GM23338 (cell line): ENCODE results near the gene RPL36A.

Experiments used
- CREB1 ChIP-seq: fragments of 250-450 bp; sonication (Bioruptor Pico); IDR thresholded peaks from 2 replicates; pipeline ENCODE4 v1.5.0; 2020; ENCODE audit warnings: low read depth, mild to moderate bottlenecking, moderate library complexity
- CTCF ChIP-seq, 2 experiments: fragments of 200-600 bp in 1 of 2; sonication (generic) in 1 of 2; conservative IDR thresholded peaks; 2 replicates each; pipeline versions ENCODE4 v1.5.1 to v1.6.1; 2016 to 2017; ENCODE audit warnings: antibody characterized with exemption in 2 of 2, low read depth in 2 of 2, mild to moderate bottlenecking in 2 of 2, moderate library complexity in 1 of 2
- ETS1 ChIP-seq: IDR thresholded peaks from 2 replicates; pipeline ENCODE4 v1.6.1; 2016; ENCODE audit warnings: antibody characterized with exemption
- EZH2 ChIP-seq: fragments of 200-600 bp; sonication (generic); IDR thresholded peaks from one replicate; pipeline ENCODE4 v1.8.0; 2017; ENCODE audit warnings: antibody characterized with exemption, mild to moderate bottlenecking, low read depth; ENCODE audit not compliant: unreplicated experiment
- EZH2phosphoT487 ChIP-seq: fragments of 200-600 bp; sonication (generic); IDR thresholded peaks from one replicate; pipeline ENCODE4 v1.8.1; 2018; ENCODE audit warnings: antibody characterized with exemption; ENCODE audit not compliant: unreplicated experiment
- JUNB ChIP-seq: IDR thresholded peaks from one replicate; pipeline ENCODE4 v1.6.1; 2016; ENCODE audit warnings: antibody characterized with exemption; ENCODE audit not compliant: unreplicated experiment
- NANOG ChIP-seq: IDR thresholded peaks from 2 replicates; pipeline ENCODE4 v1.6.1; 2016; ENCODE audit warnings: antibody characterized with exemption, borderline replicate concordance
- POLR2AphosphoS5 ChIP-seq: IDR thresholded peaks from 2 replicates; pipeline ENCODE4 v1.6.1; 2016; ENCODE audit warnings: antibody characterized with exemption, low read depth
- REST ChIP-seq: IDR thresholded peaks from one replicate; pipeline ENCODE4 v1.6.1; 2018; ENCODE audit warnings: antibody characterized with exemption; ENCODE audit not compliant: unreplicated experiment
- ZNF114 ChIP-seq: fragments of 250-450 bp; sonication (Bioruptor Pico); IDR thresholded peaks from 2 replicates; pipeline ENCODE4 v1.5.0; 2020; ENCODE audit warnings: mild to moderate bottlenecking, moderate library complexity
- ZNF331 ChIP-seq: fragments of 250-450 bp; sonication (Bioruptor Pico); IDR thresholded peaks from 2 replicates; pipeline ENCODE4 v1.5.0; 2020; ENCODE audit warnings: low read depth, mild to moderate bottlenecking, moderate library complexity
- ZNF462 ChIP-seq: fragments of 250-450 bp; sonication (Bioruptor Pico); IDR thresholded peaks from 2 replicates; pipeline ENCODE4 v1.5.0; 2020; ENCODE audit warnings: mild to moderate bottlenecking, moderate library complexity

GRCh38 chrX:101348452-101349192, 42.2 kb upstream of the RPL36A start, which contains the start of gene TIMM8A:
- TF ChIP-seq CTCF (conservative IDR thresholded peaks at IDR 0.05; ENCODE audit: low read depth in 2 of 2) (no peak), NANOG (no peak), POLR2AphosphoS5 (peak; percentile 90), EZH2phosphoT487 (no peak), ETS1 (no peak), REST (no peak), JUNB (no peak), CREB1 (CRISPR knock-in tag) (0 out of 2 replicates have a peak, but pooled peaks have one; percentile 3), EZH2 (no peak), ZNF462 (CRISPR knock-in tag) (no peak), ZNF114 (CRISPR knock-in tag) (no peak), ZNF331 (CRISPR knock-in tag) (no peak)
